ENCODE measurements around the gene OTOG. TPM values are rescaled to one million over a fixed set of nuclear protein-coding genes. Genes with fewer than 3 reads are reported as not detected.

Gene OTOG
- total RNA-seq, 1 experiment from 2014 or later = 0.35 TPM

GRCh38 chr11:17636721-17637120 is 89.7 kb downstream of the OTOG start:
- DNase-seq = no peak
- Histone ChIP-seq H2BK12ac (ENCODE audit: insufficient read length, low read depth, low read length) (no peak overlapping the region), H3K4me1 (ENCODE audit: insufficient read depth, low read length) (no peaks in the 10 kb centered on the region), H2BK5ac (ENCODE audit: insufficient read length, low read length) (no peak overlapping the region), H3T11ph (ENCODE audit: low read length) (no peak overlapping the region), H3K14ac (ENCODE audit: insufficient read depth, low read length) (no peak overlapping the region), H3K9me3 (ENCODE audit: control insufficient read depth, low read depth, low read length) (no peaks in the 10 kb centered on the region), H2BK120ac (ENCODE audit: low read depth, low read length, poor library complexity, severe bottlenecking) (no peak overlapping the region), H3K27ac (ENCODE audit: insufficient read length, low read depth, low read length) (no peak overlapping the region), H2AFZ (ENCODE audit: low read length) (no peak overlapping the region), H3K27me3 (ENCODE audit: insufficient read depth, low read length) (no peaks in the 10 kb centered on the region), H3K4ac (ENCODE audit: low read depth, low read length) (no peak overlapping the region), H3K18ac (ENCODE audit: insufficient read length, low read depth, low read length) (no peak overlapping the region), H4K8ac (replicated peaks; ENCODE audit: insufficient read length, low read depth, low read length) (no peak overlapping the region), H3K56ac (ENCODE audit: insufficient read length, low read depth, low read length) (no peak overlapping the region), H2AK5ac (ENCODE audit: insufficient read length, low read length) (no peak overlapping the region), H3K9ac (ENCODE audit: extremely low read depth, insufficient read length, low read length) (no peak overlapping the region), H4K91ac (ENCODE audit: insufficient read length, low read depth, low read length) (no peak overlapping the region), H3K4me2 (ENCODE audit: insufficient read depth, insufficient read length, low read length) (no peak overlapping the region), H4K5ac (ENCODE audit: insufficient read length, low read depth, low read length) (no peak overlapping the region), H4K20me1 (ENCODE audit: control insufficient read depth, insufficient read depth, insufficient read length) (no peaks in the 10 kb centered on the region), H2BK20ac (ENCODE audit: low read depth, low read length, poor library complexity, severe bottlenecking) (no peak overlapping the region), H3K79me1 (ENCODE audit: insufficient read depth, low read depth, low read length, poor library complexity, severe bottlenecking) (no peaks in the 10 kb centered on the region), H3K23ac (ENCODE audit: insufficient read length, low read depth, low read length) (no peak overlapping the region), H2BK15ac (ENCODE audit: low read depth, low read length) (no peak overlapping the region), H3K23me2 (ENCODE audit: insufficient read length, low read depth, low read length, poor library complexity, severe bottlenecking) (no peaks in the 10 kb centered on the region), H3K79me2 (ENCODE audit: insufficient read depth, low read length) (no peaks in the 10 kb centered on the region)
- no peaks in the 10 kb centered on the region for H3K36me3 Mint-ChIP-seq (ENCODE audit: insufficient read depth in 1 of 3, low read depth in 3 of 3)
- no peak overlapping the region for H3K4me3 Mint-ChIP-seq
- H3K9me3 Mint-ChIP-seq = no peaks in the 10 kb centered on the region
- no peak for TF ChIP-seq CTCF (conservative IDR thresholded peaks at IDR 0.05)
- peaks cover 0 to 5% of the 10 kb centered on the region in 2 experiments; a peak in 2 of 4 replicates for H3K4me1 Mint-ChIP-seq
- H3K27me3 Mint-ChIP-seq (ENCODE audit: low read depth) = peaks cover 4% of the 10 kb centered on the region
- no CpG with 5 or more reads among the region's 5 CpGs for WGBS (ENCODE audit: extremely low coverage, insufficient read length, low lambda C conversion rate)
- H3K27ac Mint-ChIP-seq = no peak overlapping the region
